Fibroblast of lung (primary cell): ENCODE measurements around the gene WDFY2.

Experiments
- EZH2 ChIP-seq: IDR thresholded peaks from 2 replicates; pipeline ENCODE4 v1.5.1; 2012; ENCODE audit warnings: low read length, control low read depth, mild to moderate bottlenecking; ENCODE audit errors: missing control alignments
- TF ChIP-seq, protein P1 (sequence below), 2 donors: IDR thresholded peaks in 1 of 2; conservative IDR thresholded peaks in 1 of 2; 1 replicate in 1 of 2; 2 replicates in 1 of 2; pipeline ENCODE4 v1.5.1; 2011 to 2012; ENCODE audit warnings: low read length in 2 of 2, control low read depth in 1 of 2, inconsistent platforms in 1 of 2, low read depth in 1 of 2, mild to moderate bottlenecking in 1 of 2

DNA sequence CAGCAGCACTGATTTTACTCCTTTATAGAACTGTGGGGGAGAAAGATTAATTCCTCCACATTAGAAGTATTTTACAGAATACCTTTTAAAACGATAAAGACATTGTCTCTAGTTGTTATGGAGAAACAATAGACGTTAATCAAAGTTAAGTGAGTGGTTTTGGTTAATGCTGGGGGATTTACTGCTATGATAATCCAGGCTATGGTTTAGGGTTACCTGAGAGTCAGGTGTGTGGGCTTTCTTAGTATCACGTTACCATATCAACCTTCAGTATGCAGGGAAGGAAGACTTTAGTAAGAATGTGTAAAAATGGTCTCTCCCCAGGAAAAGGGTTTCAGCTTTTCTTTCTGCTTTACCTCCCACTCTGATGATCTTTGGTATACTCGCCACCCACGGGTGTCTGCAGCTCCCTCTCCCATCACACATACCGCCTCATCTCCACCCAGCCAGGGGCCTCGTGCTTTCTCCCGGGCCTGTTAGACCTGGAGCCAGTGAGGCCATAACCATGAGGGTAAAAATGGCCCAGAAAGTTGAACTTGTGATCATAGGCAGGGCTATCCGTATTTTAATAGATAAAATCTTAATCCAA lies 45.6 kb upstream of the WDFY2 start:
- TF ChIP-seq, protein P1, sequence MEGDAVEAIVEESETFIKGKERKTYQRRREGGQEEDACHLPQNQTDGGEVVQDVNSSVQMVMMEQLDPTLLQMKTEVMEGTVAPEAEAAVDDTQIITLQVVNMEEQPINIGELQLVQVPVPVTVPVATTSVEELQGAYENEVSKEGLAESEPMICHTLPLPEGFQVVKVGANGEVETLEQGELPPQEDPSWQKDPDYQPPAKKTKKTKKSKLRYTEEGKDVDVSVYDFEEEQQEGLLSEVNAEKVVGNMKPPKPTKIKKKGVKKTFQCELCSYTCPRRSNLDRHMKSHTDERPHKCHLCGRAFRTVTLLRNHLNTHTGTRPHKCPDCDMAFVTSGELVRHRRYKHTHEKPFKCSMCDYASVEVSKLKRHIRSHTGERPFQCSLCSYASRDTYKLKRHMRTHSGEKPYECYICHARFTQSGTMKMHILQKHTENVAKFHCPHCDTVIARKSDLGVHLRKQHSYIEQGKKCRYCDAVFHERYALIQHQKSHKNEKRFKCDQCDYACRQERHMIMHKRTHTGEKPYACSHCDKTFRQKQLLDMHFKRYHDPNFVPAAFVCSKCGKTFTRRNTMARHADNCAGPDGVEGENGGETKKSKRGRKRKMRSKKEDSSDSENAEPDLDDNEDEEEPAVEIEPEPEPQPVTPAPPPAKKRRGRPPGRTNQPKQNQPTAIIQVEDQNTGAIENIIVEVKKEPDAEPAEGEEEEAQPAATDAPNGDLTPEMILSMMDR (conservative IDR thresholded peaks at IDR 0.05 in 1 of 2, IDR thresholded peaks at IDR 0.05 in 1 of 2; ENCODE audit: low read depth in 1 of 2, low read length in 2 of 2) = no peak
- TF ChIP-seq EZH2 = no peak
